ENCODE measurements around the gene CREB5.

CREB5 gene

DNA sequence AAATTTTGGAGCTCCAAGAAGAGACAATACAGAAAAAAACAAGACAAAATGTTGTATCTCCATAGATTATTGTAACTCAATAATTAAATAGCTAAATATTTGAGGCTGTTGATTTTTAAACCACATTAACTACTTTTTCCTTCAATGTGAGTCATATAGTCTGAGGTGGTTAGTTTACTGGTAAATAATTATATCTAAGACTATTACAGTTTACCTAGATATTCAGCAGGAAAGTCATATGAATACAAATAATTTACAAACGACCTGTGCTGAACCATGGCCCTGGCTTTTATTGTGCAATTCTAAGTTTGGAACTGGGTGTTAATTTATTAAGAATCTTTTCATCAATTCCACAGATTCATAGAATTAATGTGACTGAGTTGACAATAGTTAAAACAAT, 22.2 kb downstream of the CREB5 start:
- DNase-seq (ENCODE audit: low read depth in 2 of 3, low spot score in 2 of 3): no peak

DNA sequence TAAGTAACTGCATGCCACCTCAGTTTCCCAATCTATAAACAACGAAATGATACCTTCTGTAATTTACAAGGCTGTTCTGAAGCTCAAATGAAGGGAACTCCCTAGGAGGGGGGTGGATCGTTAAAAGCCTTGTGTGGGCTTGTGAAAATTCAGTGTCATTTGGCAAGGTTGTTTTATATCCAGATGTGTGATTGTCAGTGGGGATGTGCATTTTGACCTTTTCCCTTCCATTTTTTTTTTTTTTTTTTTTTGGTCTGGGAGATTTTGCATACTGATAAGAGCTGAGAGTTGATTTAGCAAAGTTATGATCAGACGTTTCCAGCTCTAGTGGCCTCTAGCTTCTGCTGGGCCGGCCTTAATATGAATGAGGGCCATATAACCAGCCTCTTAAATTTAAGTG, 22.8 kb downstream of the CREB5 start:
- DNase-seq (ENCODE audit: low read depth in 2 of 3, low spot score in 2 of 3): no peak

DNA sequence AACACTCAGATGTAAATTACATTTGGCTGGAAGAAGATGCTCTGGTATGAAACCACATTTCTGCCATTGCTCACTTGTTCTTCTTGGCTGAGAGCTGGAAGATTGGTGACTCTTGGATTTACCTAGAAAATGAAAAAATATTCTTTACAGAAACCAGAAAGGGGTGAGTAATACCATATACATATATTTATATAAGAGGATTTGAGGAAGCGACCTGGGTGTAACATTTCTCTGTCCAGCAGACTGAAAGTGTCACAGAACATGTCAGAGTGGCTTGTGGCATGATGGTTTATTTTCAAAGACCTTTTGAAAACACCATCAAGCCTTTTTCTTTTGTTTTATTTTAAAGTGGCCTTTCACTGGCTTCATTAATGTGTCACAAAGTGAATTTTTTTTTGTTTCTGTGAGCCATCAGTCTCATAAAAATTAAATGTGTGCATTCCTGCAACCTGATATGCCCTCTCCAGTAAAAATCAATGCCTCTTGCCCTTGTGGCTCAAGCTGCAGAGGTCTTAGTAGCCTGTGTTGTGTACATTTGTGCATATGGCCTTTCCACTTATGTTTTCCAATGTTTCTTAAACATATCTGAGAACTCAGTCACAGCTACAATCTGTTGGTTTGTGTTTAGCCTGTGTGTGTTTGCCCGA, 23.5 kb downstream of the CREB5 start:
- no peak for DNase-seq (ENCODE audit: low read depth in 2 of 3, low spot score in 2 of 3)

DNA sequence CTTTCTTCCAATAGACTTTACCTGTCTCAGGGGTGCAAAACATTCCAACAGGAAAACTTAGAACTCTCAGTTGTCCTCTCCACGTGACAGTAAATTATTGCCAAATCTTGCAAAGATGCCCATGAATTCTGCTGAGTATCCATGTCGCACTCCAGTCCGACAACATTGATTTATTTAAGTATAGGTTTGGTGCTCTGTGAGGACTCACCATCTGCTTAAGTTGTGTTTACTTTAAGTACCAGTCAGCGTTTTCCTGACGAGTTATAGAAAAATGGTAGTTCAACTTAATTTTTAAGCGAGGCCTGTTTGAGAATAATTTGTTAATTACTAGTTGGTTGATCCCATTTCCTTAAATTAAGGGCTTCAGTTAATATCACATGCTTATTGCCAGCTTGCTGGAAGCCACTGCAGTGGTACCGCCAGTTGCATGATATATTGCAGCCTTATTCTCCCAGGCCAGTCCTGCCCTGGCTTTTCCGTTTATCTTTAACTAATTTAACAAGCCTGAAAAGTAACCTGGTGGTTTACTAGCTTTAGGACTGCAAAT, 27.8 kb downstream of the CREB5 start:
- no peak for DNase-seq (ENCODE audit: low read depth in 2 of 3, low spot score in 2 of 3)

DNA sequence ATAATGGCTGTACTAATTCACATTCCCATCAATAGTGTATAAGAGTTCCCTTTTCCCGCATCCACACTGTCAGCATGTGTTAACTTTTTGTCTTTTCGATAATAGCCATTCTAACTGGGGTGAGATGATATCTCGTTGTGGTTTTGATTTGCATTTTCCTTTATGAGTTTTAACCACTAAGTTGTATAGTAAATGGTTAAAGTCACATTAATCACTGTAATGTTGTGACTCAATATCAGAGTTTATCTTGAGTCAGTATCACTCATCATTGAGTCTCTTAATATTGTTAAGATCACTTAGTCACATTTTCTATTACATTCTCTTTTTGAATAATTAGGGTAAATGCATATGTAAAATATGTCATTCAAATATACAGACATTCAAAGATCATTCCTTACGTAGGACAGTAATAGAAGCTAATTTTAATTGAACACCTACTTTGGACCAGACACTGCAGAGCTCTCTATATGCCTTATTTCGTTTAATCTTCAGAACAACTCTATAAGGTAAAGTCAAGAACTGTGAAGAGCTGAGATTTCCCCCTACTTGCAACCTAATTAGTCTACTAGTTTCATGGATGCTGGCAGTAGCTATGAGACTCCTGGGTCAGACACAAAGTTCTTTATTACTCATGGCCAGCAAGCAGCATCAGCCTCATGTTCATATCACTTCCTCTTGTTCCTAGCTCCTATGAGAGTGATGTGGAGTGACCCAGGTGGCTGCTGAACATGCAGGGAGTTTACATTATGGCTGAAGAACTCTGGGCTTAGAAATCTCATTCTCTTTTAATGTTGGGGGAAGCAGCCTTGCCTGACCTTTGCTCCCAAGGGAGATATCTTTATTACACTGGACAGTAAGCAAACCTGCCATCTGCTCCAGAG, 30.5 kb downstream of the CREB5 start:
- DNase-seq (ENCODE audit: low read depth in 2 of 3, low spot score in 2 of 3): no peak

DNA sequence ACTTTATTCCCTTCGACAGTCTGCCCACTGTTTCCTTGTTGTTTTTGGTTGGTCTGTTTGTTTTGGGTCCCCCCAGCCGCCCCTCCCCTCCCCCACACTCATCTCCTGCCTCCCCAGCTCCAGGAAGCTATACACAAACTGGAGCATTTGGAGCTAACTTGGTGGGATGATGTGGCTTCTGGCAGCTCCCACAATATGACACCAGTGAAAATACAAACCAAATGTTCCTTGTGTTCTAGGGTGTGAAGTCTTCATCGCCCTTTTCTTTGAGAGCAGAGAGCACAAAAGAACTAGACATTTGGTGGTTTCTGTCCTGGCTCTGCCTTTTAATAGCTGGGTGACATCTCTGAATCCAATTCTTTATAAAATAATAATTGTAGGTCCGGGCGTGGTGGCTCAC, 33.8 kb downstream of the CREB5 start:
- no peak for DNase-seq (ENCODE audit: low read depth in 2 of 3, low spot score in 2 of 3)

DNA sequence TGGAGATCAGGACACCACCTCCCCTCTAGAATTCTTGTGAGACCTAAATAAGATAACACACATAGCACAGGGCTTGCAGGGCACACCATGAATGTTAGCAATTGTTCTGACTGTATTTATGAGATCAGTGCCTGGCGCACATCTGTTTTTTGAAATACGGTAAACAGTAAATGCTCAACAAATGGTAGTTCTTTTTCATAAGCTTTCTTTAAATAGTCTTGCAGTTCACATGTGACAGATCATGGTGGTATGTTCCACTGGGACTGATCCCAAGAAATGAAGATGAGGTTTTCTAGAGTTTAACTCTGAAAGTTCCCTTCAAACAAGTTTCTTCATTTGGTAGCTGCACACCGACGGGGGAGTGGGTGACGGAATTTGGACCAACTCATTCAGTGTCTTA, 34.8 kb downstream of the CREB5 start:
- DNase-seq (ENCODE audit: low read depth in 2 of 3, low spot score in 2 of 3): no peak

DNA sequence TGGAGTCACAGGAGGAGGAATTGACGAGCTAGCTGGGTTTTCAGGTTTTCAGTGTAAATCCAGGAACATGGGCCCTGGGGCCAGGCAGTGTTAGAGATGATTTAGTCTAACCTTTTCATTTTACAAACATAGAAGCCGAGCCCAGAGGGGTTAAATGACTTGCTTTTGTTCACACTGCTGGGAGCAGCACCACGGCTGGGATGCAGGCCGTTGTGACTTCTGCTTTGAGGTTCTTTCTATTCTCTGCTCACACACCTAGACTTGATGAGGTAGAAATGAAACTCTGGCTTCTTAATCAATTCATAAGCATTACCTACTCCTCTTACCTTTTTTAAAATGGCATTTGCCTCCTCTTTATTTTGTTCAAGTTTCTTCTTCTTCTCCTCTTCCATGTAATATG, 36.4 kb downstream of the CREB5 start:
- DNase-seq (ENCODE audit: low read depth in 2 of 3, low spot score in 2 of 3): no peak

DNA sequence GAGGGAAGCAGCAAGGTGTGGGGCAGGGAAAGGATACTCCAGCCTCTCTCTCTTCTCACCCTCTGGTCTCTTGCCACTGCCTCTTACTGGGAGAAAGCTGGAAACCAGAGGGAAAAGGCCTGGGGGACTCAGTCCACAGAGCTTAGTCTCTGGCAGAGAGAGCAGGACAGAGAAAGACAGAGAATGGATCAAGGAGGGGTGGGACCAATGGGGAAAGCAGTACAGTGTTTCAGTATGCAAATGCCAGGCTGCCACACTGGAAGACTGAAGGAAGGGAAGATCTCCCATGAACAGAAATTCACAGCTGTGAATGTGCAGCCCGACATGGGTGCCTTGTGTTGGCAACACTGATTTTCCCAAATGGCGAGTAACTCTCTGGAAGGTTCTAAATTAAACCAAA, 40.4 kb downstream of the CREB5 start:
- no peak for DNase-seq (ENCODE audit: low read depth in 2 of 3, low spot score in 2 of 3)

DNA sequence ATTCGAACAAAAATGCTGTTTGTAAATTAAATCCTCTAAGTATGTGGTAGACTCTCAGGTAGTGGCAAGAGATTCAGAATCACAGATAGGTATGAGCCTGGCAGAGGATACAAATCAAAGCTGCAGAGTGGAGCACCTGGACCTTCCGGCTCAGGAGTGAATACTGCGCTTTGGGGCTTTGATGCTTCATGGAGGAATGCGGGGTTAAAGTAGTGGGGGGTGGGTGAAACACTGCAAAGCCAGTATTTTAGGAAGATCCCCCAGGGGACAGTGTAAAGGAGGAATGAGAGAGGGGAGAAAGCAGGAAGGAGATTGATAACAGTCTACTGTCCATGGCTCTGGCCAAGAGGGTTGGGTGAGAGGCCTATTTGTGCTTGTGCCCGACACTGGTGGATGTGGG, 43.2 kb downstream of the CREB5 start:
- no peak for DNase-seq (ENCODE audit: low read depth in 2 of 3, low spot score in 2 of 3)

DNA sequence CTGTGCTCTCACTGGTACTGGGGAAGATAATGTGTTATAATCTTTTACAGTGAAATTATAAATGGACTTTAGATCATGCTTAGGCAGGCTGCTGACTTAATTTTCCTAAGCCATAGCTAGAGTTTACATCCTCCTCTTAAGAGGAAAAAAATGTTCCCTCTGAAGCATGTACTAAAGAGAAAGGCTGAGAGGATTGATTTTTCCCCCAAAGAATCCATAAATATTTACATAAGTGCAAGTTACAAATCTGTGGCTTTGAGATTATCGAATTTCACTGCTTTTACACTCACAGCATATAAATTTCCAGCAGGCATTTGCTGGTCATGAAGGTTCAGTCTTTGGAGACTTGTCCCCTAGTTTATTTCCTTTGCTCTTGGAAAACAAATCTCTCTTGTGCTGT, 43.7 kb downstream of the CREB5 start:
- DNase-seq (ENCODE audit: low read depth in 2 of 3, low spot score in 2 of 3): no peak

DNA sequence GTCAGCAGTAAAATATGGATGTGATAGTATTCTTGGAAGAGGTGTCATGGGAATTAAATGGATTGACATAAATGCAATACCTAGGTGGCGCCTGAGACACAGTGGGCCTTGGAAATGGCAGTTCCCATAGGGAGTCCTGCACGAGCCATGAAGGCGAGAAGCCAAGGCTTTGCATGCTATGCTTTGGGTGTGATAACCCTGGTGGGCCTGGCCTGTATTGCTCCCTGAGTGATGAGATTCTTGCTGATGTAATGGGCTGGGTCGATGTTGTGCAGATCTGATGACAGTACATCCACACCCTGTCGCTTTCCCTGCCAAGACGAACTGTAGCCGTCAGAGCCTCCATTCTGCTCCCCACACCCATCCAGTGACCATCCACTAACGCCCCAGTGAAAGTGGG, 46.4 kb downstream of the CREB5 start:
- DNase-seq (ENCODE audit: low read depth in 2 of 3, low spot score in 2 of 3): no peak

DNA sequence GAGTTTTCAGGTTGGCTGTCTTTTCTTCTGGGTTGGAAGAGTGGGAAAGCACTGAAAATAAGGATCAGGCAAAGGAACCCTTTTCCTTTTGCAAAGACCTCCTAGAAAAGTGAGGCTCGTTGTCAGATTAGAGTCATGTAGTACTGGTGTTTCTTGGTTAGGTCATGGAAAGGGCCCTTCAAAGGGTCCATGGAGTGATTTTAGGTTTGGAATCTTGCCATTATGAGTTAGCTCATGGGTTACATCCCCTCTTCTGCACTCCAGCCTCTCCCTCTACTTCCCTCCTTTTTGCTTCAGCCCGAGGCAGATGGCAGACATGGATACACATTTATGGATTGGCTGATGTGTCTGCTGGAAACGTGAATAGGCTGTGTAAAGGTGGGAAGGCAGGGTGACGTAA, 47.0 kb downstream of the CREB5 start:
- no peak for DNase-seq (ENCODE audit: low read depth in 2 of 3, low spot score in 2 of 3)

DNA sequence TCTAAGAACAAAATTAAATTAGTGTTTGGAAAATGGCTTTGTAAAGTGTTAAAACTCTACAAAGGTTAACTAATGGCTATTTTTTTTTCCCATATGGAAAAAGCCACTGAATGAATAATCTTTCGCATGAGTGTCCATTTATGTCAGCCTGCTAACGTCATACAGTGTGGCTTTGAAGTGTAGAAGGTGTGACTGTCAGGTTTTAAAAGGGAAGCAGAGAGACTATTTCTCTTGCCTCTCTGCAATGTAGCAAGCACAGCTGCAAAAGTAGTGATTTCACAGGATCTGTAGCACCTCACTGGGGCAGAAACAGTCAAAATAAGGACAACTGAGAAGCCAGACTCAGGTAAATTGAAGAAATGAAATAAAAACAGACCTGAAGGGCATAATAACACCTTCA, 53.4 kb downstream of the CREB5 start:
- DNase-seq (ENCODE audit: low read depth in 2 of 3, low spot score in 2 of 3): no peak

DNA sequence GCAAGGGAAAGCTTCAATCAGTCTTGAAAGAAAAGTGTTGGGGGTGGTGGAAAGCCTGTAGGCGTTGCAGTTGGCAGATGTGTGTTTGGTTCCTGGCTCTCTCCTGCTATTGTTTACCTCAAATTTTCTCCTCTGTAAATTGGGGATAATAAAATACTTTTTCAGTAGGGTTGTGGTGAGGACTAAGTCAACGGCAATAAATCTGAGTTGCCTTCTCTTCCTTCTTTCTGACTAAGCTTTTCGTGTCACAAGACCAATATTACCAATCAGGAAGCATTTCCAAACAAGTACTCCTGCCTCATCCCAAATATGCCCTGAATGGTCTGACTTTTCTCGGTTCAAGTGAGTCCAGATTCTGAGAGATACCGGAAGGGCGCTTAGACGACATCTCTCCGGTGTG, 54.0 kb downstream of the CREB5 start:
- no peak for DNase-seq (ENCODE audit: low read depth in 2 of 3, low spot score in 2 of 3)

DNA sequence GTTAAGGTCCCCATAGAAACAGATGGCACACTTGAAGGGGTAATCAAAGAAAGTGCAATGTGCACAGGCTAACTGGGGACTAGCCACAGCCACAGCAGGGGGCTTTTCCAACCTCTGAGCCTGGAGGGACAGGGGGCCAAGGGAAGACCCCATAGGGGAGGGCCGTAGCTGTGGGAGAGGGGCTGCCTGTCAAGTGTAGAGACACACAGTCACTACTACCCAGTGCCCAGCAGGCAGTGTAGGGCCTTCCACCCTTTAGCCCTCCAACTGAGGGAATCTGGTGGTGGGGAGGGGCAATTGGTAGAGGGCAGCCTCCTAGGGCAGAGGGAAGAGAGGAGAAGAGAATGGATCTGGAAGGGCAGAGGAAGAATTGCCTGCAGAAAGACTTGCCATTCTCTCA, 54.6 kb downstream of the CREB5 start:
- no peak for DNase-seq (ENCODE audit: low read depth in 2 of 3, low spot score in 2 of 3)

DNA sequence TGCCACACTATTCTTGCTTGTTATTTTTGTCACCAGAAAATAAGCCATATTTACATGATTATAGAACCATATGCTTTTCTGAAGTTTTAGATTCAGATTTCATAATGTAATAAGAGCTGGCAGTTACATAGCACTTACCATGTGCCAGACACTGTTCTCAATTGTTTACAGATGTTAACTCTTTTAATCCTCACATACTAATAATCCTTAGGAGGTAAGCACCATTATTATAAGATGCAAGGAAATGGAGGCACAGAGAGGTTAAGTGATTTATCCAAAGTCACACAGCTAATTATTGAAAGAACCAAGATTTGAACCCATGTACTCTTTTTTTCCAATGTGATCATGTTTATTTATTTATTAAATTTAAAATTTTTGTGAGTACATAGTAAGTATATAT, 57.2 kb downstream of the CREB5 start:
- DNase-seq (ENCODE audit: low read depth in 2 of 3, low spot score in 2 of 3): no peak

DNA sequence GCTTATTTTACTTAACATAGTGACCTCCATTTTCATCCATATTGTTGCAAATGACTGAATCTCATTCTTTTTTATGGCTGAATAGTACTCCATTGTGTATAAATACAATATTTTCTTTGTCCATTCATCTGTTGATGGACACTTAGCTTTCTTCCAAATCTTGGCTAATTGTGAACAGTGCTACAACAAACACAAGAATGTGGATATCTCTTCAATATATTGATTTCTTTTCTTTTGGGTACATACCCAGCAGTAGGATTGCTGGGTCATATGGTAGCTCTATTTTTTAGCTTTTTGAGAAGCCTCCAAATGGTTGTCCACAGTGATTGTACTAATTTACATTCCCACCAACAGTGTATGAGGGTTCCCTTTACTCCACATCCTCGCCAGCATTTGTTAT, 58.0 kb downstream of the CREB5 start:
- DNase-seq (ENCODE audit: low read depth in 2 of 3, low spot score in 2 of 3): no peak

DNA sequence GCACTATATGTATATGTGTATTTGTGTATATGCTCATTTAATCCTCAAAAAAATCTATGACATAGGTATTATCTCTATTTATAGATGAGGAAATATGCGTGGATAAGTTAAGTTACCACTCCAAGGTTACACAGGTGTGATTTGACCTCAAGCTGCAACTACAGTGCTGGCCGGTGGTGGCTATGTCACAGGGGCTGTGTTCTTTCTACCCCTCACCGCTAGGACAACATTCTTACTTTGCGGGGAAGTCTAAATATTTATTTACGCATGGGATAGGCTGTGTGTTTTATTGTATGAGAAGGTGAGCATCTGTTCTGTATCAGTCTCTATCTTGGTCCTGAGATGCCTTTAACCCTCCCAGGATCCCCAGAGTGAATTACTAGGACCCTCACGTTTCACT, 60.0 kb downstream of the CREB5 start:
- no peak for DNase-seq (ENCODE audit: low read depth in 2 of 3, low spot score in 2 of 3)

DNA sequence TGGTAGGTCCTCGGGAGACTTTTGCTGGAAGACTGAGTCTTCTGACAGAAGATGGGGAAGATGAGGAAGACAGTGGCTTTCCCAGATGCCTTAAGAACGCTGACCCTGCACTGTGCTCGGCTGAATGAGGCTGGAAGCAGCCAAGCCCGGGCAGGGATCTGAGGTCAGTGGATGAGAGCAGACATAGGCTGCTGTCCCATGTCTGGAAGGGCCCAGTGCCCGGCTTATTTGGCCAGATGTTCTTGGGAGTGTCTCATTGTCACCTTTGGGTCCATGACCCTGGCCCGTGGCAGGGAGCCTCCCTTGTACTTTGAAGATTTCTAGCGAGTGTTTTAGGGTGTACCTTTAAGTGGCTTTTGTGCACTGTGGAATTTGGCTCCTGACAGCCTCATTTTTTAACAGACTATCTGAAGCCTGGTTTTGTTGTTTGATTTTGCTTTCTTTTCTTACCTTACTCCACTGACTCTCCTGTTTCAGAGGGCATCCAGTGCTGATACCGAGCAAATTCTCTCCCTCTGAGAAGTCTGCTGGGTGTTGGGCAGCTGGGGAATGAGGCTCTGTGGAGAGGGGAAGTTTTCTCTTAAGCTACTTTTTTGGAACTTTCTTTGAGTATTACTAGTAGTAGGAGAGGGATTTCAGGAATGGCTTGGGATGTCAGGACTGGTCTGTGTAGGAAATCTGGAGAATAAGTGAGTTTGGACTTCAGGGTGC, 61.4 kb downstream of the CREB5 start:
- no peak for DNase-seq (ENCODE audit: low read depth in 2 of 3, low spot score in 2 of 3)

DNA sequence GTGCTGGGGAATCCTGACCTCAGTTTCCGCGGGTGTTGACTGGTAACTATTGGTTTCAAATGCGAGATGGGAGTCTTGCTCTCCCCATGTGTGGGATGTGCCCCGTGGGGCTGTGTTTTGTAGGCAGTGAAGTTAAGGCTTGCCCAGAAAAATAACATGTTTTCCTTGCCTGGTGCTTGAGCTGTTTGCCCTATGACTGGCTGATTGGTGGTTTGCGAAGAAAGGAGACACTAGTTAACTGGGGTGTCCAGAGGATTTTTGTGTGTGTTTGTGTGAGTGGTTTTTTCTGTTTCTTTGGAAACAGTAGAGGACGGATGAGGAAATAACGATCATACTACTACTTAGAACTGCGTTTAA, 61.9 kb downstream of the CREB5 start:
- DNase-seq (ENCODE audit: low read depth in 2 of 3, low spot score in 2 of 3): no peak

DNA sequence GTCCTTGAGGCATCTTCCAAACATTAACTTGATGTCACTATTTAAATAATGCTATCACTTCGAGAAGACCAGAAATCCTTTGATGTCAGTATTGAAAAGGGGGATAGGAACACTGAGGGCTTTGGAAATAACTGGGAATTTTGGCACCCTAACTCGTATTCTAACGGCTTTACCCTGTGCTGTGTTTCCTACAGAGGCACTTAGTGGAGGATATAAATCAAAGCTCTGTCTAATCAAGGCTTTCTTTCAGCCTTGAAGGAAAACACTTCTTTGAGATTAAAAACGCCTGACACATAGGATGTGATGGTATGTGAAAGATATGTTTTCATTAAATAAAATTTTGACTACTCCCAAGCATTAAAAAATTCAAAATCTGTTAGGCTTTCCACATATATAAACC, 62.3 kb downstream of the CREB5 start:
- DNase-seq (ENCODE audit: low read depth in 2 of 3, low spot score in 2 of 3): no peak
